Fibroblast of the aortic adventitia (primary cell): Measurements from ENCODE around the gene GDPD2. TPM values are rescaled to one million over a fixed set of nuclear protein-coding genes. Genes with fewer than 3 reads are reported as not detected.
A peak's percentile ranks its signal among the peaks of the same experiment; 100 is the strongest.

ENCODE experiments used
- DNase-seq: peaks from one replicate; pipeline ENCODE4 v3.0.0-alpha.2; 2010; ENCODE audit warnings: low read depth
- H3K4me3 ChIP-seq: 2 replicates; pipeline ENCODE4 v1.5.1; 2011; ENCODE audit warnings: low read depth, mild to moderate bottlenecking, control low read depth, low read length, moderate library complexity
- CTCF ChIP-seq: IDR thresholded peaks from 2 replicates; pipeline ENCODE4 v1.5.1; 2011; ENCODE audit warnings: mild to moderate bottlenecking, low read length, control low read depth, inconsistent platforms; ENCODE audit not compliant: insufficient read depth
- total RNA-seq: library from RNA; depleted of rRNA; stranded (reverse); fragments of >200 nt; gene quantifications from 2 replicates; pipeline ENCODE4 v1.2.3, GENCODE V29; 2012; ENCODE audit warnings: low replicate concordance

The GDPD2 gene
- total RNA-seq, 1 donor = not detected

- DNase-seq = no peak
- no peak overlapping the region for H3K4me3 ChIP-seq
Observed at GRCh38 chrX:70437011-70437410, 13.9 kb downstream of the GDPD2 start.

GRCh38 chrX:70437921-70438665 lies 15.0 kb downstream of the GDPD2 start:
- H3K4me3 ChIP-seq = no peak overlapping the region
- TF ChIP-seq CTCF = no peak
- DNase-seq = no peak

More at GRCh38 chrX:70437011-70437410, 13.9 kb downstream of the GDPD2 start:
- no peak for TF ChIP-seq CTCF

- DNase-seq = peak; percentile 43
- TF ChIP-seq CTCF = no peak
- H3K4me3 ChIP-seq = no peak overlapping the region
Observed at GRCh38 chrX:70439016-70439415, 15.9 kb downstream of the GDPD2 start.

GRCh38 chrX:70442224-70442623 lies 19.1 kb downstream of the GDPD2 start:
- no peak overlapping the region for H3K4me3 ChIP-seq
- DNase-seq = no peak

GRCh38 chrX:70444326-70444945 lies 21.3 kb downstream of the GDPD2 start, which contains the start of gene DLG3:
DLG3 (plus strand) TSS chrX:70444835; CDS start chrX:70445202, 367 bp downstream.
- H3K4me3 ChIP-seq = peak within 1 kb of the TSS; percentile 44
- peak; percentile 50 for DNase-seq
- TF ChIP-seq CTCF = no peak

More at GRCh38 chrX:70442224-70442623, 19.1 kb downstream of the GDPD2 start:
- no peak for TF ChIP-seq CTCF

- DNase-seq = no peak
- no peak for TF ChIP-seq CTCF
- H3K4me3 ChIP-seq = peak overlapping the region; percentile 44
Observed at GRCh38 chrX:70444946-70445656, 22.0 kb downstream of the GDPD2 start.
